A673 (cell line): ENCODE data around the gene EDEM2. TPM values are rescaled to one million over a fixed set of nuclear protein-coding genes. Genes with fewer than 3 reads are reported as not detected.
"Not testable (repeated sequence)": the region's sequence is repeated elsewhere in the genome, so short reads cannot be mapped to it uniquely, and the experiment has no call there.

Source experiments
- BruUV-seq: library from RNA; stranded (reverse); fragments of 400-500 nt; replicated peaks from 2 replicates; lab custom pipeline; 2021; lab: Mats Ljungman, UMichigan
- CTCF ChIA-PET: fragments of 300-600 bp; sonication (Branson Sonifier 250); formaldehyde crosslinking; loops from one replicate; lab custom pipeline; 2022; ENCODE audit warnings: antibody characterized with exemption; lab: Charles Lee
- POLR2A ChIA-PET: fragments of 300-600 bp; sonication (Branson Sonifier 250); formaldehyde crosslinking; loops from one replicate; lab custom pipeline; 2022; ENCODE audit warnings: antibody characterized with exemption; ENCODE audit not compliant: low non-redundant PET; lab: Charles Lee
- DNase-seq: peaks from one replicate; pipeline ENCODE4 v3.0.0-alpha.2; 2015; ENCODE audit warnings: low spot score
- H3K27ac ChIP-seq: fragments of 200-600 bp; sonication (generic); 2 replicates; pipeline ENCODE4 v1.5.1; 2016; ENCODE audit warnings: mixed run types, low read depth, mild to moderate bottlenecking, mixed read lengths, antibody characterized with exemption, low read length; ENCODE audit not compliant: poor library complexity, severe bottlenecking
- H3K27me3 ChIP-seq: fragments of 200-600 bp; sonication (generic); replicated peaks from 2 replicates; pipeline ENCODE4 v1.6.1; 2017; ENCODE audit warnings: mixed run types, low read depth, mild to moderate bottlenecking, mixed read lengths, antibody characterized with exemption, low read length; ENCODE audit not compliant: insufficient read depth, poor library complexity
- H3K36me3 ChIP-seq: fragments of 200-600 bp; sonication (generic); 2 replicates; pipeline ENCODE4 v1.6.1; 2016; ENCODE audit warnings: mixed run types, mild to moderate bottlenecking, mixed read lengths, antibody characterized with exemption, low read length; ENCODE audit not compliant: insufficient read depth, poor library complexity, severe bottlenecking
- H3K4me1 ChIP-seq: fragments of 200-600 bp; sonication (generic); 2 replicates; pipeline ENCODE4 v1.6.1; 2017; ENCODE audit warnings: mixed run types, mild to moderate bottlenecking, mixed read lengths, antibody characterized with exemption, low read length; ENCODE audit not compliant: insufficient read depth, poor library complexity, severe bottlenecking
- H3K4me3 ChIP-seq: fragments of 200-600 bp; sonication (generic); 2 replicates; pipeline ENCODE4 v1.5.1; 2016; ENCODE audit warnings: low read depth, mixed run types, mild to moderate bottlenecking, mixed read lengths, low read length; ENCODE audit not compliant: poor library complexity, severe bottlenecking
- H3K9me3 ChIP-seq: fragments of 200-600 bp; sonication (generic); 2 replicates; pipeline ENCODE4 v1.6.1; 2016; ENCODE audit warnings: mixed run types, low read depth, mild to moderate bottlenecking, mixed read lengths, antibody characterized with exemption, low read length; ENCODE audit not compliant: poor library complexity, severe bottlenecking
- EZH2 ChIP-seq: fragments of 200-600 bp; sonication (generic); IDR thresholded peaks from 2 replicates; pipeline ENCODE4 v1.6.1; 2017; ENCODE audit warnings: borderline replicate concordance, low read depth, mild to moderate bottlenecking, mixed read lengths, antibody characterized with exemption, low read length; ENCODE audit not compliant: poor library complexity, severe bottlenecking
- intact Hi-C: fragments of 100-400 bp; cut with micrococcal nuclease; formaldehyde crosslinking; loops from one replicate; pipeline ENCODE4 v1.10.0; 2022; ENCODE audit not compliant: unreplicated experiment
- total RNA-seq: library from RNA; stranded (reverse); gene quantifications from 2 replicates; pipeline ENCODE4 v1.2.3, GENCODE V29; 2021
- TF ChIP-seq, protein P1 (sequence below): fragments of 300-800, 200-600 bp; sonication (generic); conservative IDR thresholded peaks from 2 replicates; pipeline ENCODE4 v1.5.1; 2017; ENCODE audit warnings: low read depth, mild to moderate bottlenecking, antibody characterized with exemption, low read length, moderate library complexity, mixed read lengths

The EDEM2 gene
- total RNA-seq, 1 experiment from 2014 or later = 13.6 TPM

DNA sequence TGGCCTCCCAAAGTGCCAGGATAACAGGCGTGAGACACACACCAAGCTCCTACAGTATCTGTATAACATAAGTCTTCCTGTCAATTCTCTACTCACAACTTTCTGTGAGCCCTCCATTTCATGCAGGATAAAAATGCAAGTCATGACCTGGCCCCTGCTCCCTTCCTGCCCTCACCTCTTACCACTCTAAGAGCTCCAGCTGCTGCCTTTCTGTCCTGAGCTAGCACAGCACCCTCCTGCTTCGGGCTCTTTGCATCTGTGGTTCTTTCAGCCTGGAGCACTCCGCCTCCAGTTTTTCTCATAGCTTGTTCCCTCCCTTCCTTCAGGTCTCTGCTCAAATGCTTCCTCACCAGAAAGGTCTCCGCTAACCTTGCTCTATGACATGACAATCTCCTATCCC lies 30.9 kb downstream of the EDEM2 start:
- intact Hi-C loops = no loop called here
- no peaks in the 10 kb centered on the region for H3K27me3 ChIP-seq
- H3K9me3 ChIP-seq = no peaks in the 10 kb centered on the region
- ChIA-PET CTCF (interaction anchor here (1.2 kb wide), 1 partner anchor 20 kb away, joined by 7 read pairs; no protein-coding TSS in a partner anchor), POLR2A (interaction anchor here (0.6 to 0.7 kb wide), 2 partner anchors 144 to 367 kb away, joined by 3 to 5 read pairs; no protein-coding TSS in a partner anchor)
- TF ChIP-seq, protein P1, sequence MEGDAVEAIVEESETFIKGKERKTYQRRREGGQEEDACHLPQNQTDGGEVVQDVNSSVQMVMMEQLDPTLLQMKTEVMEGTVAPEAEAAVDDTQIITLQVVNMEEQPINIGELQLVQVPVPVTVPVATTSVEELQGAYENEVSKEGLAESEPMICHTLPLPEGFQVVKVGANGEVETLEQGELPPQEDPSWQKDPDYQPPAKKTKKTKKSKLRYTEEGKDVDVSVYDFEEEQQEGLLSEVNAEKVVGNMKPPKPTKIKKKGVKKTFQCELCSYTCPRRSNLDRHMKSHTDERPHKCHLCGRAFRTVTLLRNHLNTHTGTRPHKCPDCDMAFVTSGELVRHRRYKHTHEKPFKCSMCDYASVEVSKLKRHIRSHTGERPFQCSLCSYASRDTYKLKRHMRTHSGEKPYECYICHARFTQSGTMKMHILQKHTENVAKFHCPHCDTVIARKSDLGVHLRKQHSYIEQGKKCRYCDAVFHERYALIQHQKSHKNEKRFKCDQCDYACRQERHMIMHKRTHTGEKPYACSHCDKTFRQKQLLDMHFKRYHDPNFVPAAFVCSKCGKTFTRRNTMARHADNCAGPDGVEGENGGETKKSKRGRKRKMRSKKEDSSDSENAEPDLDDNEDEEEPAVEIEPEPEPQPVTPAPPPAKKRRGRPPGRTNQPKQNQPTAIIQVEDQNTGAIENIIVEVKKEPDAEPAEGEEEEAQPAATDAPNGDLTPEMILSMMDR = no peak
- TF ChIP-seq EZH2 = no peak
- BruUV-seq = no TSS peak
- no peak overlapping the region for H3K27ac ChIP-seq
- DNase-seq = no peak
- H3K4me3 ChIP-seq = no peak overlapping the region
- H3K4me1 ChIP-seq = no peaks in the 10 kb centered on the region
- no peaks in the 10 kb centered on the region for H3K36me3 ChIP-seq

DNA sequence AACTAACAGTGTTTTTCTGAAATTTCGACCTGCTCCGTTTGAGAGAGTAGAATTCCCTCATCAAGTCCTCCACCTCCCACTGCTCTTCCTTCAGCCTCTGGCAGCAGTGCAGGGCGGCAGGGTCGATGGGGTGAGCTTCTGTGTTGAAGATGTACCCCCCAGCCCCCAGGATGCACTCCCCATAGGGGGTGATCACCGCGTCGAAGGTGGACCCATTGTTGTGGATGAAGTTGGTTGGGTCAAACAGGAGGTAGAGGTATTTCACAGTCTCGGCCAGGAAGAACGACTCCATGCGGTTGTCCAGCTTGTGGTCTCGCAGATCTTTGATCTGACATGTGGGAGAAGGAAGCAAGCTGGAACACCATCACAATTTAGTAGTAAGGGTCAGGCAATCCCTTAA lies 31.5 kb downstream of the EDEM2 start:
- DNase-seq = no peak
- TF ChIP-seq, protein P1 = no peak
- no peak for TF ChIP-seq EZH2
- Histone ChIP-seq H3K27ac (no peak overlapping the region), H3K9me3 (no peaks in the 10 kb centered on the region), H3K4me1 (no peaks in the 10 kb centered on the region), H3K4me3 (no peak overlapping the region), H3K36me3 (no peaks in the 10 kb centered on the region), H3K27me3 (no peaks in the 10 kb centered on the region)
- no TSS peak for BruUV-seq
- intact Hi-C loops = no loop called here
- POLR2A ChIA-PET = no interaction called here
- CTCF ChIA-PET = interaction anchor here (0.6 to 1.2 kb wide), 2 partner anchors 19 to 153 kb away, joined by 4 to 7 read pairs; no protein-coding TSS in a partner anchor

DNA sequence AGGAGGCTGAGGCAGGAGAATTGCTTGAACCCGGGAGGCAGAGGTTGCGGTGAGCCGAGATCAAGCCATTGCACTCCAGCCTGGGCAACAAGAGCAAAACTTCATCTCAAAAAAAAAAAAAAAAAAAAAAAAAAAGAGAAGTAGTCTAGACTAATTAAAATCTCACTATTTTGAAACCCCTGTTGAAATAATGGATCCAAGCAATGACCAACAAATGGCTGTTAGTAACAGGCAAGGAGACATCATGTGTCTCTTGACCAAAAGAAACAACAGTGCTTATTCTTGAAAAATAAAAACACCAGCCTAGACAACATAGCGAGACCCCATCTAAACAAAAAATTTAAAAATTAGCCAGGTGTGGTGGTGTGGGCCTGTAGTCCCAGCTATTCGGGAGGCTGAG lies 34.9 kb downstream of the EDEM2 start:
- H3K27me3 ChIP-seq, BruUV-seq, H3K9me3 ChIP-seq, H3K27ac ChIP-seq, CTCF ChIA-PET, H3K4me1 ChIP-seq, H3K36me3 ChIP-seq, intact Hi-C loops, DNase-seq, POLR2A ChIA-PET, H3K4me3 ChIP-seq: not testable (repeated sequence)
